ENCODE data around the gene PTH2.

The PTH2 gene

DNA sequence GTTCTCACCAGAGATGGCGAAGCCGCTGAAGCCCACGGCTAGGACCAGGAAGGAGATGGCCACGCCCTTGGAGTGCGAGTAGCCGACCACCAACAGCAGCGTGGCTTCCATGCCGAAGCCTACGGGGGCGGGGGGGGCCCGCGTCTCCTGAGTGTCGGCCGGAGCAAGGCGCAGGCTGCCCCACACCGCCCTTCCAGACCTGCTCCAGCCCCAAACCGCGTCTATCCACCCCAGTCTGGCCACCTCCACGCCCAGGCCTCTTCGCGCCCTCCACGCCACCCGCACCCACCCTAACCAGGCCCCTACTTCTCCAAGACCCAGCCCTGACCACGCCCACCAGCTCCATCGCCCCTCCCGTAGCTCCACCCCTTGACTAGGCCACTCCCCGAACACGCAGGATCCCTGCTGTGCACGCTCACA, 8.1 kb upstream of the PTH2 start:
- H3K27ac ChIP-seq (ENCODE audit: insufficient read depth, low read depth, low read length, poor library complexity, severe bottlenecking): no peak overlapping the region
- no peak overlapping the region for H3K4me3 ChIP-seq (ENCODE audit: insufficient read depth, low read depth, low read length)
- peaks cover 96% of the 10 kb centered on the region for H3K27me3 ChIP-seq (ENCODE audit: control insufficient read depth, insufficient read depth, low read length, poor library complexity, severe bottlenecking)
- peaks cover 12% of the 10 kb centered on the region for H3K4me1 ChIP-seq (ENCODE audit: control insufficient read depth, insufficient read depth, low read length)
- no peaks in the 10 kb centered on the region for H3K36me3 ChIP-seq (ENCODE audit: control insufficient read depth, insufficient read depth, low read length)
- H3K9me3 ChIP-seq (ENCODE audit: control insufficient read depth, low read length): no peaks in the 10 kb centered on the region
- 79 to 85% methylated on average over 28 to 29 of the region's 29 CpGs for WGBS, 2 experiments

DNA sequence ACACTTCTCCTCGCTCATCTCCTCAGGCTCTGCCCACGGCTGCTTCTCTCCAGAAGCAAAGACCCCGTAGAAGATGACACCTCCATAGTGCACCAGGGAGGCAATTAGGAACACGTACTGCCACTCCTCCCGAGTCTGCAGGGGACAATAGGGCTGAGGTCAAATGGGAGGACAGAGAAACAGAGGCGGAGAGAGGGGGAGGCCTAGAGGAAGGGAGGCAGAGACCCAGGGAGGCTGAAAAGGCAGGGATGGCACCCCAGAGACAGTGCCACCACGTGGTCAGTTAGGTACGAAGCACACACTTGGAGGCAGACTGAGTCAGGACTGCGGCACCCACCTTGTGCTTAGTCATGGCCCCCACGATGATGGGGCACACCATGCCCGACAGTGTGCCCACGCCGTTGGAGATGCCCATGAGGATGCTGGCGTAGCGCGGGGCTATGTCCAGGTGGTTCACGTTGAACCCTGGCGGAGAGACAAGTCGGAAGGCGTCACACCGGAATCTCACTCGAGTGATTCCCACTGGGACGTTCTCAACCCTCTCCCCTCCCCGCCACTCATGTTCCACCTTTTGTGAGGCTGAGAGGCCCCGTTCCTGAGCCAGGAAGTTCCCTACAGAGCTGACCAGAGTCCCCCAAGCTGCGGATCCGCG, 7.6 kb upstream of the PTH2 start:
- Histone ChIP-seq H3K27ac (ENCODE audit: insufficient read depth, low read depth, low read length, poor library complexity, severe bottlenecking) (no peak overlapping the region), H3K9me3 (ENCODE audit: control insufficient read depth, low read length) (no peaks in the 10 kb centered on the region), H3K4me1 (ENCODE audit: control insufficient read depth, insufficient read depth, low read length) (peaks cover 17% of the 10 kb centered on the region), H3K4me3 (ENCODE audit: insufficient read depth, low read depth, low read length) (no peak overlapping the region), H3K36me3 (ENCODE audit: control insufficient read depth, insufficient read depth, low read length) (no peaks in the 10 kb centered on the region), H3K27me3 (ENCODE audit: control insufficient read depth, insufficient read depth, low read length, poor library complexity, severe bottlenecking) (peaks cover 96% of the 10 kb centered on the region)
- 75 to 80% methylated on average over 28 of the region's 28 CpGs for WGBS, 2 experiments

- peaks cover 96% of the 10 kb centered on the region for H3K27me3 ChIP-seq (ENCODE audit: control insufficient read depth, insufficient read depth, low read length, poor library complexity, severe bottlenecking)
- WGBS, 2 experiments: 83 to 84% methylated on average over 9 of the region's 9 CpGs
- peaks cover 21% of the 10 kb centered on the region for H3K4me1 ChIP-seq (ENCODE audit: control insufficient read depth, insufficient read depth, low read length)
- no peak overlapping the region for H3K27ac ChIP-seq (ENCODE audit: insufficient read depth, low read depth, low read length, poor library complexity, severe bottlenecking)
- no peaks in the 10 kb centered on the region for H3K36me3 ChIP-seq (ENCODE audit: control insufficient read depth, insufficient read depth, low read length)
- no peak overlapping the region for H3K4me3 ChIP-seq (ENCODE audit: insufficient read depth, low read depth, low read length)
- no peaks in the 10 kb centered on the region for H3K9me3 ChIP-seq (ENCODE audit: control insufficient read depth, low read length)
These were observed 7.0 kb upstream of the PTH2 start for GRCh38 chr19:49430172-49430677.

- H3K27me3 ChIP-seq (ENCODE audit: control insufficient read depth, insufficient read depth, low read length, poor library complexity, severe bottlenecking): peaks cover 99% of the 10 kb centered on the region
- peaks cover 24% of the 10 kb centered on the region for H3K4me1 ChIP-seq (ENCODE audit: control insufficient read depth, insufficient read depth, low read length)
- H3K9me3 ChIP-seq (ENCODE audit: control insufficient read depth, low read length): no peaks in the 10 kb centered on the region
- no peak overlapping the region for H3K27ac ChIP-seq (ENCODE audit: insufficient read depth, low read depth, low read length, poor library complexity, severe bottlenecking)
- H3K36me3 ChIP-seq (ENCODE audit: control insufficient read depth, insufficient read depth, low read length): no peaks in the 10 kb centered on the region
- H3K4me3 ChIP-seq (ENCODE audit: insufficient read depth, low read depth, low read length): peak overlapping the region; percentile 42
- WGBS, 2 experiments: 12 to 19% methylated on average over 29 of the region's 29 CpGs
These were observed 5.6 kb upstream of the PTH2 start for GRCh38 chr19:49428547-49429451.

GRCh38 chr19:49427855-49428546, 4.8 kb upstream of the PTH2 start:
- Histone ChIP-seq H3K4me1 (ENCODE audit: control insufficient read depth, insufficient read depth, low read length) (peaks cover 32% of the 10 kb centered on the region), H3K27me3 (ENCODE audit: control insufficient read depth, insufficient read depth, low read length, poor library complexity, severe bottlenecking) (peaks cover 99% of the 10 kb centered on the region), H3K9me3 (ENCODE audit: control insufficient read depth, low read length) (no peaks in the 10 kb centered on the region), H3K4me3 (ENCODE audit: insufficient read depth, low read depth, low read length) (peak overlapping the region; percentile 42), H3K27ac (ENCODE audit: insufficient read depth, low read depth, low read length, poor library complexity, severe bottlenecking) (no peak overlapping the region), H3K36me3 (ENCODE audit: control insufficient read depth, insufficient read depth, low read length) (no peaks in the 10 kb centered on the region)
- WGBS, 2 experiments: 1% methylated on average over 45 of the region's 45 CpGs

- H3K4me3 ChIP-seq (ENCODE audit: insufficient read depth, low read depth, low read length): no peak overlapping the region
- WGBS, 2 experiments: 66 to 72% methylated on average over 12 of the region's 12 CpGs
- no peaks in the 10 kb centered on the region for H3K36me3 ChIP-seq (ENCODE audit: control insufficient read depth, insufficient read depth, low read length)
- H3K9me3 ChIP-seq (ENCODE audit: control insufficient read depth, low read length): no peaks in the 10 kb centered on the region
- peaks cover 99% of the 10 kb centered on the region for H3K27me3 ChIP-seq (ENCODE audit: control insufficient read depth, insufficient read depth, low read length, poor library complexity, severe bottlenecking)
- H3K4me1 ChIP-seq (ENCODE audit: control insufficient read depth, insufficient read depth, low read length): peaks cover 38% of the 10 kb centered on the region
- H3K27ac ChIP-seq (ENCODE audit: insufficient read depth, low read depth, low read length, poor library complexity, severe bottlenecking): no peak overlapping the region
These were observed 4.1 kb upstream of the PTH2 start for GRCh38 chr19:49427339-49427738.

GRCh38 chr19:49425922-49426592, 2.8 kb upstream of the PTH2 start:
- whole genome bisulfite sequencing, 2 experiments: 5 to 8% methylated on average over 30 of the region's 30 CpGs
- Histone ChIP-seq H3K27me3 (ENCODE audit: control insufficient read depth, insufficient read depth, low read length, poor library complexity, severe bottlenecking) (peaks cover 99% of the 10 kb centered on the region), H3K4me3 (ENCODE audit: insufficient read depth, low read depth, low read length) (no peak overlapping the region), H3K27ac (ENCODE audit: insufficient read depth, low read depth, low read length, poor library complexity, severe bottlenecking) (no peak overlapping the region), H3K9me3 (ENCODE audit: control insufficient read depth, low read length) (no peaks in the 10 kb centered on the region), H3K4me1 (ENCODE audit: control insufficient read depth, insufficient read depth, low read length) (peaks cover 36% of the 10 kb centered on the region), H3K36me3 (ENCODE audit: control insufficient read depth, insufficient read depth, low read length) (no peaks in the 10 kb centered on the region)

GRCh38 chr19:49425178-49425577, 1.9 kb upstream of the PTH2 start, which contains the start of gene GFY:
Gene GFY, plus strand, starts transcription at chr19:49425388. Its CDS starts 1,043 bp downstream, at chr19:49426431.
- H3K4me1 ChIP-seq (ENCODE audit: control insufficient read depth, insufficient read depth, low read length): peaks cover 33% of the 10 kb centered on the region
- no peaks in the 10 kb centered on the region for H3K9me3 ChIP-seq (ENCODE audit: control insufficient read depth, low read length)
- no peak within 1 kb of the TSS for H3K27ac ChIP-seq (ENCODE audit: insufficient read depth, low read depth, low read length, poor library complexity, severe bottlenecking)
- H3K4me3 ChIP-seq (ENCODE audit: insufficient read depth, low read depth, low read length): no peak within 1 kb of the TSS
- 43 to 49% methylated on average over 7 of the region's 7 CpGs for WGBS, 2 experiments
- peaks cover 99% of the 10 kb centered on the region for H3K27me3 ChIP-seq (ENCODE audit: control insufficient read depth, insufficient read depth, low read length, poor library complexity, severe bottlenecking)
- H3K36me3 ChIP-seq (ENCODE audit: control insufficient read depth, insufficient read depth, low read length): no peaks in the 10 kb centered on the region

DNA sequence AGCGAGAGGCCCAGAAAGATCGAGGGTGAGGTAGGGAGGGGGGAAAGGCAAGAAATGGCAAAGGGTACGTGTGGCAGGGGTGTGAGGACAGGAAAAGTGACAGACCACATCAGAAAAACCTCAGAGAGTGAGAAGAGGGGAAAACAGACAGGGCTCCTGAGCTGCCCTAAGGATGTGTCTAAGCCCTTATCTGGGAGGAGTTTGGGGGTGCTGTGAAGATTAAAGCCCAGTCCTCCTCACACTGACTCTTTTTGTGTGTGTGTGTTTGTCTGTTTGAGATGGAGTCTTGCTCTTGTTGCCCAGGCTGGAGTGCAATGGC, 703 bp upstream of the PTH2 start:
- 11 to 15% methylated on average over 3 of the region's 3 CpGs for WGBS, 2 experiments
- Histone ChIP-seq H3K27ac (ENCODE audit: insufficient read depth, low read depth, low read length, poor library complexity, severe bottlenecking) (no peak overlapping the region), H3K4me1 (ENCODE audit: control insufficient read depth, insufficient read depth, low read length) (peaks cover 33% of the 10 kb centered on the region), H3K4me3 (ENCODE audit: insufficient read depth, low read depth, low read length) (no peak overlapping the region), H3K36me3 (ENCODE audit: control insufficient read depth, insufficient read depth, low read length) (no peaks in the 10 kb centered on the region), H3K27me3 (ENCODE audit: control insufficient read depth, insufficient read depth, low read length, poor library complexity, severe bottlenecking) (peaks cover 88% of the 10 kb centered on the region), H3K9me3 (ENCODE audit: control insufficient read depth, low read length) (no peaks in the 10 kb centered on the region)

All from ectodermal cell (in vitro differentiated cells).